Mucosa of rectum (tissue), 2 donors: ENCODE measurements around the gene PLIN5.
A peak's percentile ranks its signal among the peaks of the same experiment; 100 is the strongest.
"Not testable (repeated sequence)": the region's sequence is repeated elsewhere in the genome, so short reads cannot be mapped to it uniquely, and the experiment has no call there.

Experiments used
- H3K27ac ChIP-seq, 2 donors: one replicate each; pipeline ENCODE4 v1.7.0; 2013; ENCODE audit warnings: inconsistent platforms in 2 of 2, low read depth in 2 of 2, low read length in 2 of 2
- H3K27me3 ChIP-seq, 2 donors: one replicate each; pipeline ENCODE4 v1.7.0; 2013; ENCODE audit warnings: low read length in 2 of 2; ENCODE audit not compliant: control insufficient read depth in 2 of 2, insufficient read depth in 2 of 2
- H3K36me3 ChIP-seq, 2 donors: one replicate each; pipeline ENCODE4 v1.7.0; 2013; ENCODE audit warnings: low read length in 2 of 2; ENCODE audit not compliant: control insufficient read depth in 2 of 2, insufficient read depth in 2 of 2
- H3K4me1 ChIP-seq, 2 donors: one replicate each; pipeline ENCODE4 v1.7.0; 2013; ENCODE audit warnings: low read length in 2 of 2, mild to moderate bottlenecking in 1 of 2; ENCODE audit not compliant: control insufficient read depth in 2 of 2, insufficient read depth in 2 of 2
- H3K4me3 ChIP-seq, 2 donors: one replicate each; pipeline ENCODE4 v1.7.0; 2013; ENCODE audit warnings: low read length in 2 of 2
- H3K9ac ChIP-seq, 2 donors: one replicate each; pipeline ENCODE4 v1.7.0; 2013; ENCODE audit warnings: low read length in 2 of 2, low read depth in 1 of 2, mild to moderate bottlenecking in 1 of 2
- H3K9me3 ChIP-seq, 2 donors: one replicate each; pipeline ENCODE4 v1.7.0; 2013; ENCODE audit warnings: low read length in 2 of 2; ENCODE audit not compliant: control insufficient read depth in 2 of 2
- donor health status: healthy.
- donor health status: Normal muscosa, but diverticular disease.

PLIN5 gene

GRCh38 chr19:4541806-4542145, 6.8 kb upstream of the PLIN5 start:
- not testable (repeated sequence) for H3K27me3 ChIP-seq, H3K9me3 ChIP-seq, H3K9ac ChIP-seq, H3K27ac ChIP-seq, H3K4me3 ChIP-seq, H3K36me3 ChIP-seq, H3K4me1 ChIP-seq

GRCh38 chr19:4541114-4541805, 6.2 kb upstream of the PLIN5 start:
- H3K4me3 ChIP-seq: no peak overlapping the region
- H3K9me3 ChIP-seq: no peaks in the 10 kb centered on the region
- H3K4me1 ChIP-seq: peaks cover 4 to 7% of the 10 kb centered on the region in 2 donors
- H3K9ac ChIP-seq: no peak overlapping the region
- H3K27ac ChIP-seq: no peak overlapping the region
- no peaks in the 10 kb centered on the region for H3K27me3 ChIP-seq
- no peaks in the 10 kb centered on the region for H3K36me3 ChIP-seq

DNA sequence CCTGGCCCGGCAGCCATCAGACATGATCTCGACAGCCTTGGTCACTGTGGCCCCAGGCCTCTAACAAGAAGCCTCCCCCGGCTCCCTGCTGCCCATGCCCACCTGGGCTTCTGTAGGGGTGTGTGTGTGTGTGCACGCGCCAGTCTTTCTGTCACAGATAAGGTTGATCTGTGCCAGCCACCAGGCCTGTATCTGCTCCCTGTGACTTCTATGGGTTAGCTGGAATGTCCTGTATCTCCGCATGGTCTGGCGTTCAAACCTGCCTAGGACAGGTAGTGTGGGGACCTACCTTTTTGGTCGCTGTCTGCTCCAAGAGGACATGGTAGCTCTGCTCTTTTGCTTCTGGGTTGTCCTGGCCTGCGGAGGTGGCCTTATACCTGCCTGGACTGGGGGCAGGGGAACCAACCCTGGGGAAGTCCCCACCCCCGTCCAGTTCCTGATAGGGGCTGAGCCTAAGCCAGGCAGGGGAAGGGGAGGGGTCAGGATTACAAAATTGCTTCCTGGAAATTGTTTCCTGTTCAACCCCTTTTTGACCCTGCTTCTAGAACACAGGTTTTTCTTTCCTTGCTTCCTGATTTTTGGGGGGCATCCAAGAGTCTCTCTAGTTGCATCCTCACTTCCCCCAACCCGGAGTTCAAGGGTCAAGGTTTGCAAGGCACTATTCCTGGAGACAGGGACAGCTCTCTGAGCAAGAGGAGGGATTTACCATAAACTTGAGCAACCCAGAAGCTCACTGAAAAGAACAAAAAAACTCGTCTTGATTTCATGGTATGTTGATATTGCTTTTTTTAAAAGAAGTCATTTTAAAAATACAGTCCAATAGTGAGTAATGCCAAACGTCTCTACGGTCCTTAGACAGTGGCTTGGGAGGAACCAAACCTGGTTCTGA, 4.9 kb upstream of the PLIN5 start, which contains the start of gene LRG1:
Gene LRG1 (minus strand): TSS at position 344 of the 889 bp plus-strand sequence. CDS start 23 bp downstream, at position 321.
- Histone ChIP-seq H3K27me3 (peaks cover 0 to 5% of the 10 kb centered on the region in 2 donors), H3K9ac (peak within 1 kb of the TSS; percentile 35 to 61)

DNA sequence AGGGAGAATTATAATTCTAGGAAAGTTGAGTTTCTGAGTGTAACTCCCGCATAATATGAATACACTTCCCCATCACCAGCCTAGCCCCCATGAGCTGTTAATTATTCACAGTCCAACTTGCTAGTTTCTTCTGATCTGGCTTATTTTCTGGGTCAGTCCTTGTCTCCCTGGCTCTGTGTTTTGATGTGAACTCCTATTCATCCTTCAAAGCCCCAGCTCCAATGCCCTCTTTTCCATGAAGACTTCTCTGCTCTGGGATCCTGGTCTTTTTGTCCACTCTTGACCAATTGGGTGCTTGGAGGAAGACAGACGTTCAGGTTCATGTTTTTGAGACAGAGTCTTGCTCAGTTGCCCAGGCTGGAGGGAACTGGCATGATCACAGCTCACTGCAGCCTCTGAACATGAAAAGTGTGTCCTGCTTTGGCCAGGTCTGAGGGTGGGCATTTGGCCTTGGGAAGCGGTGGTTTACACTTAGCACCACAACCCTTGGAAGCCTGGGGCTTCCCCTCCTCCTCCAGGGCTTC, 4.2 kb upstream of the PLIN5 start:
- peak overlapping the region; percentile 56 to 74 for H3K4me3 ChIP-seq
- H3K9me3 ChIP-seq: no peaks in the 10 kb centered on the region
- H3K4me1 ChIP-seq: peaks cover 10 to 11% of the 10 kb centered on the region in 2 donors
- H3K36me3 ChIP-seq: no peaks in the 10 kb centered on the region
- H3K27ac ChIP-seq: peak overlapping the region in 1 of 2 donors; percentile 69
- H3K9ac ChIP-seq: peak overlapping the region in 1 of 2 donors; percentile 61
- H3K27me3 ChIP-seq: peaks cover 0 to 5% of the 10 kb centered on the region in 2 donors

More for the DNA sequence above, 4.9 kb upstream of the PLIN5 start, which contains the start of gene LRG1:
- no peaks in the 10 kb centered on the region for H3K36me3 ChIP-seq
- H3K9me3 ChIP-seq: no peaks in the 10 kb centered on the region
- peak within 1 kb of the TSS; percentile 69 to 75 for H3K27ac ChIP-seq
- peak within 1 kb of the TSS; percentile 56 to 74 for H3K4me3 ChIP-seq
- H3K4me1 ChIP-seq: peaks cover 10 to 11% of the 10 kb centered on the region in 2 donors

- H3K27ac ChIP-seq: no peak overlapping the region
- no peaks in the 10 kb centered on the region for H3K9me3 ChIP-seq
- H3K9ac ChIP-seq: no peak overlapping the region
- peaks cover 0 to 5% of the 10 kb centered on the region in 2 donors for H3K27me3 ChIP-seq
- no peaks in the 10 kb centered on the region for H3K36me3 ChIP-seq
- H3K4me1 ChIP-seq: peaks cover 10 to 11% of the 10 kb centered on the region in 2 donors
- H3K4me3 ChIP-seq: no peak overlapping the region
Measured at GRCh38 chr19:4538601-4538954, 3.6 kb upstream of the PLIN5 start.

GRCh38 chr19:4537953-4538600, 3.1 kb upstream of the PLIN5 start:
- Histone ChIP-seq H3K36me3 (no peaks in the 10 kb centered on the region), H3K9me3 (no peaks in the 10 kb centered on the region), H3K9ac (no peak overlapping the region), H3K27ac (no peak overlapping the region), H3K4me1 (peaks cover 10 to 11% of the 10 kb centered on the region in 2 donors), H3K4me3 (no peak overlapping the region), H3K27me3 (peaks cover 0 to 5% of the 10 kb centered on the region in 2 donors)

DNA sequence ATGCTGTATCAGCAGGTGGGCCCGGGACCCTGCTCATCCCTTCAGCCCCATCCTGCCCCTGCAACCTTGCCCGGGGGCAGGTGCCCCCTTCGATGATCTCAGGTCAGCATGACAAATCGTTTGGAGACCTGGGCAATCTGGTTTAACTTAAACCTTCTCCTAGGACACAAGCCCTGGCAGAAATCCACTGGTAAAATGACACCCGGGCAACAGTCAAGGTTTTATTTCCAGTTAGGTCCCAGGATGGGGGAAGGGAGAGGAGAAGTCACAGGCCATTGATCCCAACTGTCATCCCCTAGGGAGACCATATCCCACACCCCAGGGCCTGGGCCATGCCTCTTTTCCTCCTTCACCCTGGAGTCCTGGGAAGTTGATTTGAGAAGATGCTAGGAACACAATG, 1.8 kb upstream of the PLIN5 start:
- peaks cover 0 to 5% of the 10 kb centered on the region in 2 donors for H3K27me3 ChIP-seq

DNA sequence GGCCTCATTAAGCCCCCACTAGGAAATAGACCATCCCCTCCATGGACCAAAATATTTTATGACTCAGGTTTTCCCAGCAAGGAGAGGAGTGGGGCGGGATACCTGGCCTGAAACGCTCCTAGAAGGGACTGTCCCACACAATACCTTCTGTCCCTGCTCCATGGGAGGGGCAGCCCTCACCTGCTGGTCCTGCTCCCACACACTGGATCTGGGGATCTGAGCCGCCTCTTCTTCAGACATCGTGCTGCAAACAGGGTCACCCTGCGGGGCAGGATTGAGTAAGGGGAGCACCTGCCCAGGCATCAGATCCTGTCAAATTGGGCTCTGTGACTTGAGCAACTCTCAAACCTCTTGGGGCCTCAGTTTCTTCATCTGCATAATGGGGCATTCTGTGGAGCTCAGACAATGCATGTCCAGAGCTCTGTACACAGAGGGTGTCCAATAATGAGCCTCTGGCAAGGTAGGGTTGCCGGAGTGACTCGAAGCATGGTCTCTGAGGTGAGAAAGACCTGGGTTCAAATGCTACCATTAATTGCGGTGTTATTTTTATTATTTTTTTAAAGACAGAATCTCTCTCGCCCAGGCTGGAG, 1.1 kb downstream of the PLIN5 start:
- H3K36me3 ChIP-seq: no peaks in the 10 kb centered on the region
- H3K9me3 ChIP-seq: no peaks in the 10 kb centered on the region
- no peak overlapping the region for H3K9ac ChIP-seq
- no peak overlapping the region for H3K27ac ChIP-seq
- peaks cover 0 to 5% of the 10 kb centered on the region in 2 donors for H3K27me3 ChIP-seq
- no peak overlapping the region for H3K4me3 ChIP-seq
- H3K4me1 ChIP-seq: peaks cover 3 to 8% of the 10 kb centered on the region in 2 donors

More for the DNA sequence above, 1.8 kb upstream of the PLIN5 start:
- H3K9me3 ChIP-seq: no peaks in the 10 kb centered on the region
- H3K4me3 ChIP-seq: no peak overlapping the region
- H3K27ac ChIP-seq: no peak overlapping the region
- no peaks in the 10 kb centered on the region for H3K36me3 ChIP-seq
- no peak overlapping the region for H3K9ac ChIP-seq
- peaks cover 10 to 11% of the 10 kb centered on the region in 2 donors for H3K4me1 ChIP-seq

GRCh38 chr19:4533334-4533733, 1.7 kb downstream of the PLIN5 start:
- H3K4me3 ChIP-seq: no peak overlapping the region
- no peaks in the 10 kb centered on the region for H3K9me3 ChIP-seq
- no peaks in the 10 kb centered on the region for H3K36me3 ChIP-seq
- no peak overlapping the region for H3K27ac ChIP-seq
- no peak overlapping the region for H3K9ac ChIP-seq
- H3K27me3 ChIP-seq: peaks cover 0 to 5% of the 10 kb centered on the region in 2 donors
- H3K4me1 ChIP-seq: peaks cover 3 to 8% of the 10 kb centered on the region in 2 donors
